ENCODE measurements around the gene ITPK1. TPM values are rescaled to one million over a fixed set of nuclear protein-coding genes. Genes with fewer than 3 reads are reported as not detected.

Gene ITPK1
- total and polyA plus RNA-seq, 2 experiments from 2014 or later, result 33.0 to 42.9 TPM

GRCh38 chr14:92986254-92987147, 129.2 kb downstream of the ITPK1 start:
- peak in 1 of 2 donors; percentile 54 for DNase-seq (ENCODE audit: low read depth in 1 of 2, low spot score in 1 of 2)
- Histone ChIP-seq H3K4me1 (ENCODE audit: low read depth) (peaks cover 10% of the 10 kb centered on the region), H3K4me3 (no peak overlapping the region), H3K27ac (no peak overlapping the region), H3K27me3 (no peaks in the 10 kb centered on the region), H3K36me3 (no peaks in the 10 kb centered on the region), H3K9me3 (ENCODE audit: low read depth) (no peaks in the 10 kb centered on the region)
- no peak for TF ChIP-seq CTCF (IDR thresholded peaks at IDR 0.05; ENCODE audit: low read depth, low read length)

- H3K4me3 ChIP-seq, result no peak overlapping the region
- H3K36me3 ChIP-seq, result no peaks in the 10 kb centered on the region
- TF ChIP-seq CTCF (IDR thresholded peaks at IDR 0.05; ENCODE audit: low read depth, low read length), result no peak
- no peaks in the 10 kb centered on the region for H3K9me3 ChIP-seq (ENCODE audit: low read depth)
- H3K4me1 ChIP-seq (ENCODE audit: low read depth), result peaks cover under 1% of the 10 kb centered on the region
- H3K27ac ChIP-seq, result no peak overlapping the region
- no peak for DNase-seq (ENCODE audit: low read depth in 1 of 2, low spot score in 1 of 2)
- no peaks in the 10 kb centered on the region for H3K27me3 ChIP-seq
These were observed 130.2 kb downstream of the ITPK1 start for GRCh38 chr14:92985521-92985920.

GRCh38 chr14:92984896-92985295, 130.8 kb downstream of the ITPK1 start:
- no peak for DNase-seq (ENCODE audit: low read depth in 1 of 2, low spot score in 1 of 2)
- H3K9me3 ChIP-seq (ENCODE audit: low read depth), result no peaks in the 10 kb centered on the region
- no peak for TF ChIP-seq CTCF (IDR thresholded peaks at IDR 0.05; ENCODE audit: low read depth, low read length)

GRCh38 chr14:92984082-92984788, 131.5 kb downstream of the ITPK1 start:
- Histone ChIP-seq H3K4me1 (ENCODE audit: low read depth) (no peaks in the 10 kb centered on the region), H3K27me3 (no peaks in the 10 kb centered on the region), H3K27ac (no peak overlapping the region), H3K4me3 (no peak overlapping the region), H3K9me3 (ENCODE audit: low read depth) (no peaks in the 10 kb centered on the region), H3K36me3 (no peaks in the 10 kb centered on the region)
- no peak for DNase-seq (ENCODE audit: low read depth in 1 of 2, low spot score in 1 of 2)
- TF ChIP-seq CTCF (IDR thresholded peaks at IDR 0.05; ENCODE audit: low read depth, low read length), result no peak

More at GRCh38 chr14:92984896-92985295, 130.8 kb downstream of the ITPK1 start:
- H3K4me3 ChIP-seq, result no peak overlapping the region
- H3K4me1 ChIP-seq (ENCODE audit: low read depth), result no peaks in the 10 kb centered on the region
- H3K27me3 ChIP-seq, result no peaks in the 10 kb centered on the region
- no peak overlapping the region for H3K27ac ChIP-seq
- no peaks in the 10 kb centered on the region for H3K36me3 ChIP-seq

- Histone ChIP-seq H3K9me3 (ENCODE audit: low read depth) (no peaks in the 10 kb centered on the region), H3K36me3 (no peaks in the 10 kb centered on the region), H3K4me3 (no peak overlapping the region), H3K27ac (no peak overlapping the region), H3K27me3 (no peaks in the 10 kb centered on the region), H3K4me1 (ENCODE audit: low read depth) (no peaks in the 10 kb centered on the region)
- TF ChIP-seq CTCF (IDR thresholded peaks at IDR 0.05; ENCODE audit: low read depth, low read length), result no peak
- no peak for DNase-seq (ENCODE audit: low read depth in 1 of 2, low spot score in 1 of 2)
These were observed 132.8 kb downstream of the ITPK1 start for GRCh38 chr14:92982956-92983355.
